WTC11 (cell line): ENCODE results near the gene HINT2.

Experiments
- CBFB ChIP-seq: sonication (generic); formaldehyde crosslinking; IDR thresholded peaks from 2 replicates; pipeline ENCODE4 v1.8.1; 2022; ENCODE audit warnings: mild to moderate bottlenecking, low read depth, missing genetic modification reagents
- FOXP1 ChIP-seq: sonication (generic); formaldehyde crosslinking; IDR thresholded peaks from 2 replicates; pipeline ENCODE4 v1.8.0; 2022; ENCODE audit warnings: missing genetic modification reagents, mild to moderate bottlenecking, moderate library complexity, borderline replicate concordance

DNA sequence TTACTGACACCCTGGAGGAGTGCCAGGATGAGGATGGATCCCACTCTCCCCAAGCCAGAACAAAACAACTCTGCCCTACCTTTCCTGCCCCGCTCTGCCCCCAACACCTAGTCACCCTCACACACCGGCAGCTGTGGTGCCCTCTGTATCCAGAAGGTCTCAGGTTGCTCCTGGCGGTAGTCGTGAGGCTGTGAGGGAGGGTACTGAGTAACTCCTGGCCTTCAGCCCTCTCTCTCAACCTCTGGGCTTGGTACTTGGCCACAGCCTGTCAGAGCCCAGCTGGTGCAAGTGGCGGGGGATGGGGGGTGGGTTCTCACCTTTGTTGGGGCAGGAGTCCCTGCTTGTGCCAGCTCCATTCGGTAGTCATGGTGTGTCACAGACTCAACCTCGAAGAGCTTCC, 4.7 kb downstream of the HINT2 start:
- TF ChIP-seq FOXP1 (CRISPR knock-in tag): no peak
- TF ChIP-seq CBFB: no peak
